Dermis microvascular lymphatic vessel endothelial cell (primary cell): ENCODE data around the gene PHKA2. TPM values are rescaled to one million over a fixed set of nuclear protein-coding genes. Genes with fewer than 3 reads are reported as not detected.
"Not testable (repeated sequence)": the region's sequence is repeated elsewhere in the genome, so short reads cannot be mapped to it uniquely, and the experiment has no call there.

Experiments used
- DNase-seq, 2 donors: peaks; one replicate each; pipeline versions ENCODE4 v3.0.0 to v3.0.0-alpha.2; 2010; ENCODE audit warnings: low read depth in 2 of 2
- total RNA-seq: library from RNA; depleted of rRNA; stranded (reverse); fragments of >200 nt; gene quantifications from 2 replicates; pipeline ENCODE4 v1.2.1, GENCODE V29; 2014

PHKA2 gene
- total RNA-seq, 1 donor from 2014 or later = 7.4 TPM

GRCh38 chrX:18871161-18871890, 112.6 kb downstream of the PHKA2 start:
- no peak for DNase-seq

GRCh38 chrX:18864390-18864920, 119.5 kb downstream of the PHKA2 start:
- no peak for DNase-seq

GRCh38 chrX:18861511-18861910, 122.4 kb downstream of the PHKA2 start:
- DNase-seq = no peak

GRCh38 chrX:18856645-18856997, 127.3 kb downstream of the PHKA2 start:
- DNase-seq = no peak

- DNase-seq = no peak
These were observed 127.8 kb downstream of the PHKA2 start for GRCh38 chrX:18855919-18856644.

- not testable (repeated sequence) for DNase-seq
These were observed 136.0 kb downstream of the PHKA2 start for GRCh38 chrX:18847901-18848300.

Other genes with a start within 250 kb of the PHKA2 start
- gene ADGRG2, start 138.4 kb upstream of the PHKA2 start, total RNA-seq = not detected in 2 replicates